GM13977 (cell line): ENCODE data around the gene ELAVL4.
A peak's percentile ranks its signal among the peaks of the same experiment; 100 is the strongest.

Experiments
- DNase-seq: peaks from one replicate; pipeline ENCODE4 v3.0.0; 2012; ENCODE audit warnings: low spot score
- CTCF ChIP-seq: IDR thresholded peaks from 2 replicates; pipeline ENCODE4 v1.5.1; 2012; ENCODE audit warnings: mild to moderate bottlenecking, control low read depth; ENCODE audit not compliant: insufficient read depth; ENCODE audit errors: extremely low read depth, missing control alignments
- in situ Hi-C: fragments of 300-500 bp; cut with MboI; formaldehyde crosslinking; loops from one replicate; pipeline ENCODE4 v1.12.0; 2022; ENCODE audit warnings: low sequenced_read_pairs, low pct_unique_long_range_greater_than_20kb, mixed read lengths, inconsistent platforms; ENCODE audit not compliant: unreplicated experiment

Gene ELAVL4

GRCh38 chr1:50108497-50109059 is at the start of gene ELAVL4:
TSS of gene ELAVL4 (plus strand) at chr1:50108920. CDS start at chr1:50109190, 270 bp downstream.
- in situ Hi-C loops, result no loop called here
- TF ChIP-seq CTCF, result no peak
- DNase-seq, result no peak

DNA sequence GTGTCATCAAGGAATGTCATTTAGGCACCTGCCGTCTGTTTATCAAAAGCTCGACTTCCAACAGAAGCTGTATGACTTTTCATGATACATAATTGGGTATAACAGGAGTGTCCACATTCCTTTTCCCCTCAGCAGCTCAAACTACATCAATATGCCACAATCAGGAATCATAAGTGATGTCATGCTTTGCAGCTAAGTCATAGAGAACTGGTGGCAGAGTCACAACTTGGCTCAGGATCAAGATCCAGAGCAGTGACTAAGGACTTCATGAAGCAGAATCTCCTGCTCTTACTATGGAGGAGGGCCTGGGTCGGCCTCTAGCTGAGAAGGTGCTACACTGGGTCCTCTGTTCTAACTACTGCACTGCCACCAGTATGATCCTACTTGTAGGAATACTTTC is 48.4 kb upstream of the ELAVL4 start:
- no peak for TF ChIP-seq CTCF
- DNase-seq, result no peak
- in situ Hi-C loops, result no loop called here

GRCh38 chr1:50066806-50067205 is 41.9 kb upstream of the ELAVL4 start:
- in situ Hi-C loops, result no loop called here
- no peak for TF ChIP-seq CTCF
- DNase-seq, result no peak

GRCh38 chr1:50074931-50075330 is 33.8 kb upstream of the ELAVL4 start:
- in situ Hi-C loops, result no loop called here
- TF ChIP-seq CTCF, result no peak
- no peak for DNase-seq

- in situ Hi-C loops, result no loop called here
- no peak for TF ChIP-seq CTCF
- no peak for DNase-seq
Observed at GRCh38 chr1:50077273-50077672, 31.4 kb upstream of the ELAVL4 start.

DNA sequence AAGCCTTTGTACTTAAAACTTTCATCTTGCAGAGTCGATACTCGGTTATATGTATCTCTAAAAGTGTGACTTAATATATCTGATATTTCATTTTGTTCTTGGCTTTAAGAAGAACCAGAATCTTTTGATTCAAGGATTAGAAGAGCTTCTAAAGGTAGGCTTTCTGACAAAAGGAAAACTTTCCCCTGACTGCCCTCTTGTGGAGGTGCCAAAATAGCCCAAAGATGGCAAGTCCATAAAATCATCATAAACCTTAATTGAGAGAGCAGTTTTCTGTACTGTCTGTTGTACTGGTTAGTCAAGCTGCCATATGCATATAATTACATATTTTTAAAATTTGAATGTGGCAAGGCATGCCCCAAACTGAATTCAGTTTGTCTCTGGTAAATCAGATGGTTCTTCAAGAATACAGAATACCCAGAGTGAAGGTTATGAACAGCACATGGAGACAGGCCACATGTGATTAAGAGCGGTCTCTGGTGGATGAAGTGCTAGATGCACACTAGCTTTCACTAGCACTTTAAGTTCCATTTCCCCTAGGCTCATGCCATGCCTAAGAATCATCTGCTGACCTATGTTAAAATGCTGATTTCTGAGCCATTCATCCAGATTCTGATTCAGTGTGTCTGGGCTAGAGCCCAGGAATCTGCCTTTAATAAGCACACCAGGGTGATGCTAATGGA is 27.7 kb upstream of the ELAVL4 start:
- TF ChIP-seq CTCF, result peak; percentile 39
- in situ Hi-C loops, result no loop called here
- DNase-seq, result no peak
